LoVo (cell line): ENCODE results near the gene UBA3.

Experiments
- DNase-seq: peaks from one replicate; pipeline ENCODE4 v3.0.0-alpha.2; 2016; ENCODE audit warnings: low spot score

The UBA3 gene

GRCh38 chr3:69065318-69065964 is 14.7 kb downstream of the UBA3 start:
- DNase-seq: no peak

- no peak for DNase-seq
Measured at GRCh38 chr3:69063636-69064035, 16.5 kb downstream of the UBA3 start.

GRCh38 chr3:69059688-69060087 is 20.5 kb downstream of the UBA3 start:
- DNase-seq: no peak

GRCh38 chr3:69058947-69059224 is 21.3 kb downstream of the UBA3 start:
- no peak for DNase-seq

- DNase-seq: no peak
Measured at GRCh38 chr3:69058180-69058946, 21.8 kb downstream of the UBA3 start.

GRCh38 chr3:69052472-69052898 is 27.7 kb downstream of the UBA3 start:
- DNase-seq: peak; percentile 2

- peak; percentile 99 for DNase-seq
Measured at GRCh38 chr3:69051756-69052471, 28.3 kb downstream of the UBA3 start, which contains the start of gene TMF1. Gene TMF1 (minus strand): TSS chr3:69052333. CDS start chr3:69052086, 247 bp downstream.

- DNase-seq: no peak
Measured at GRCh38 chr3:69048990-69049389, 31.2 kb downstream of the UBA3 start.

- DNase-seq: no peak
Measured at GRCh38 chr3:69044608-69045007, 35.6 kb downstream of the UBA3 start.

- no peak for DNase-seq
Measured at GRCh38 chr3:69033470-69033869, 46.7 kb downstream of the UBA3 start.

GRCh38 chr3:69032737-69033136 is 47.4 kb downstream of the UBA3 start:
- no peak for DNase-seq

- no peak for DNase-seq
Measured at GRCh38 chr3:69032142-69032541, 48.0 kb downstream of the UBA3 start.

GRCh38 chr3:69031635-69032034 is 48.5 kb downstream of the UBA3 start:
- DNase-seq: no peak

GRCh38 chr3:69020857-69021256 is 59.3 kb downstream of the UBA3 start:
- no peak for DNase-seq

- DNase-seq: no peak
Measured at GRCh38 chr3:69020424-69020823, 59.7 kb downstream of the UBA3 start.

GRCh38 chr3:69016901-69017300 is 63.3 kb downstream of the UBA3 start:
- DNase-seq: no peak

GRCh38 chr3:69016102-69016501 is 64.1 kb downstream of the UBA3 start:
- DNase-seq: no peak

GRCh38 chr3:69014022-69014580 is 66.1 kb downstream of the UBA3 start:
- no peak for DNase-seq

GRCh38 chr3:69013253-69014021 is 66.7 kb downstream of the UBA3 start, which contains the start of gene EOGT:
Gene EOGT (minus strand): TSS chr3:69013684. CDS start chr3:69009846, 3,838 bp downstream.
- DNase-seq: peak; percentile 87

GRCh38 chr3:69012800-69013252 is 67.3 kb downstream of the UBA3 start:
- peak; percentile 28 for DNase-seq

- DNase-seq: no peak
Measured at GRCh38 chr3:69012100-69012799, 67.9 kb downstream of the UBA3 start.
